Activated naive CD4-positive, alpha-beta T cell treated with anti-CD3 and anti-CD28 coated beads, Interleukin-2, amount 50 U/mL, for 24 hours (primary cell): ENCODE data around the gene DEFB123.

Experiments
- H3K27ac Mint-ChIP-seq: one replicate; pipeline ENCODE4 v1.8.0; 2021; ENCODE audit warnings: mild to moderate bottlenecking, mixed read lengths
- H3K27me3 Mint-ChIP-seq: one replicate; pipeline ENCODE4 v1.8.0; 2021; ENCODE audit warnings: mixed read lengths
- H3K36me3 Mint-ChIP-seq: one replicate; pipeline ENCODE4 v1.8.0; 2021; ENCODE audit warnings: mixed read lengths
- H3K4me1 Mint-ChIP-seq: one replicate; pipeline ENCODE4 v1.8.0; 2021; ENCODE audit warnings: mixed read lengths
- H3K4me3 Mint-ChIP-seq: one replicate; pipeline ENCODE4 v1.8.0; 2021; ENCODE audit warnings: mild to moderate bottlenecking, mixed read lengths
- H3K9me3 Mint-ChIP-seq: one replicate; pipeline ENCODE4 v1.8.0; 2021; ENCODE audit warnings: mixed read lengths

DEFB123 gene

GRCh38 chr20:31490752-31491151 lies 50.3 kb downstream of the DEFB123 start:
- Mint-ChIP-seq H3K9me3 (no peaks in the 10 kb centered on the region), H3K27me3 (peaks cover 6% of the 10 kb centered on the region), H3K27ac (no peak overlapping the region), H3K4me1 (no peaks in the 10 kb centered on the region), H3K4me3 (no peak overlapping the region), H3K36me3 (no peaks in the 10 kb centered on the region)

GRCh38 chr20:31494131-31494530 lies 53.7 kb downstream of the DEFB123 start:
- Mint-ChIP-seq H3K27me3 (peaks cover 12% of the 10 kb centered on the region), H3K9me3 (no peaks in the 10 kb centered on the region), H3K36me3 (no peaks in the 10 kb centered on the region), H3K27ac (no peak overlapping the region), H3K4me3 (no peak overlapping the region), H3K4me1 (no peaks in the 10 kb centered on the region)

- no peaks in the 10 kb centered on the region for H3K4me1 Mint-ChIP-seq
- no peaks in the 10 kb centered on the region for H3K9me3 Mint-ChIP-seq
- H3K27ac Mint-ChIP-seq: no peak overlapping the region
- no peak overlapping the region for H3K4me3 Mint-ChIP-seq
- no peaks in the 10 kb centered on the region for H3K36me3 Mint-ChIP-seq
- H3K27me3 Mint-ChIP-seq: peaks cover 12% of the 10 kb centered on the region
Measured at GRCh38 chr20:31496761-31497295, 56.4 kb downstream of the DEFB123 start.

GRCh38 chr20:31497838-31498540 lies 57.6 kb downstream of the DEFB123 start:
- Mint-ChIP-seq H3K9me3 (no peaks in the 10 kb centered on the region), H3K27ac (no peak overlapping the region), H3K4me3 (no peak overlapping the region), H3K36me3 (no peaks in the 10 kb centered on the region), H3K4me1 (no peaks in the 10 kb centered on the region), H3K27me3 (peaks cover 12% of the 10 kb centered on the region)
